HUES6 (cell line): Measurements from ENCODE around the gene MYL3.
A peak's percentile ranks its signal among the peaks of the same experiment; 100 is the strongest.
"Not testable (repeated sequence)": the region's sequence is repeated elsewhere in the genome, so short reads cannot be mapped to it uniquely, and the experiment has no call there.

Experiments
- H3K27ac ChIP-seq: 2 replicates; pipeline ENCODE4 v1.7.0; 2013; ENCODE audit warnings: low read depth, mild to moderate bottlenecking, low read length, inconsistent platforms
- H3K27me3 ChIP-seq: 2 replicates; pipeline ENCODE4 v1.6.1; 2013; ENCODE audit warnings: low read length; ENCODE audit not compliant: control insufficient read depth, insufficient read depth
- H3K36me3 ChIP-seq: 2 replicates; pipeline ENCODE4 v1.6.1; 2013; ENCODE audit warnings: low read length; ENCODE audit not compliant: control insufficient read depth, insufficient read depth
- H3K4me1 ChIP-seq: 2 replicates; pipeline ENCODE4 v1.6.1; 2013; ENCODE audit warnings: low read length; ENCODE audit not compliant: control insufficient read depth, insufficient read depth
- H3K4me3 ChIP-seq: 2 replicates; pipeline ENCODE4 v1.5.1; 2013; ENCODE audit warnings: low read depth, low read length
- H3K9ac ChIP-seq: one replicate; pipeline ENCODE4 v1.6.1; 2013; ENCODE audit warnings: mild to moderate bottlenecking, low read length
- H3K9me3 ChIP-seq: 2 replicates; pipeline ENCODE4 v1.6.1; 2013; ENCODE audit warnings: low read depth, low read length; ENCODE audit not compliant: control insufficient read depth, insufficient read depth

The MYL3 gene

DNA sequence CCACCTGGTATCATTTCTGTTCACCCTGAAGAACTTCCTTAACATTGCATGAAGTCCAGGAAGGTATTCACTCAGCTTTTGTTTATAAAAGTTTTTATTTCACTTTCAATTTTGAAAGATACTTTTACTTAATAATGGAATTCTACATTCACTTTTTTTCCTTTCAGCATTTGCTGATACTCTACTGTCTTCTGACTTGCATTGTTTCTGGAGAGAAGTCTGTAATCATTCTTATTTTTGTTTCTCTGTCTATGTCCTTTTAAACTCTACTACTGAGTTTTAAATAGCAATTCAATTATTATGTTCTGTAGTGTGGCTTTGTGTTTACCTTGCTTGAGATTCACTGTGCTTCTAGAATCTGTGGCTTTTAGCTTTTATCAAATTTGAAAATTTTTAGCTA lies 42.4 kb downstream of the MYL3 start:
- Histone ChIP-seq H3K27me3 (no peaks in the 10 kb centered on the region), H3K4me3 (no peak overlapping the region), H3K4me1 (no peaks in the 10 kb centered on the region), H3K27ac (no peak overlapping the region), H3K9me3 (peaks cover 35% of the 10 kb centered on the region), H3K36me3 (no peaks in the 10 kb centered on the region), H3K9ac (no peak overlapping the region)

DNA sequence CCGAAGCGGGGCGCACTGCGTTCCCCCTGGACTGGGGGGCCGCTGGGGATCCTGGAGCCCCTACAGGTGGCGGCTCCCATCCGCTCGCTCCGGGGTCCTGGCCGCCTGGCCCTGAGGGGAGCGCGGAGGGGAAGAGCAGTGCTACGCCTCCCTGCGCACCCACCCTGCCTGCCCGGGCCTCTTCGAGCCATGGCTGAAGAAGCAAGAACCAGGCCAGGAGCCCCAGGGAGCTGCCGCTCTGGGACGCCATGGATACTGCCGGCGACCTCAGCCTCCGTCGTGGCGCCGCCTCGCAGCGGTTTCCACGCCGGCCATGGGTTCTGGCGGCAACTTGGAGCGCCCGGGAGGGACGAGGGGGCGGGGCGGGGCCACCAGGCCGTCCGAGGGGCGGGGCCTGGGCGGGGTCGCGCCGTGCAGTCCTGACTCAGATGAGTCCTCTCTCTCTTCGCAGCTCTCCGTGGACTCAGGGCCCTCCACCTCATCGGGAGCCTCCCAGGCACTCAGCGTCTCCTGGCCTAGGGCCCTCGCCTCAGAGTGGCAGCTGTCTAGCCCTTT lies 50.9 kb downstream of the MYL3 start:
- H3K9me3 ChIP-seq, result no peaks in the 10 kb centered on the region
- H3K9ac ChIP-seq, result no peak overlapping the region
- H3K27me3 ChIP-seq, result peaks cover 13% of the 10 kb centered on the region; the same call in 1 of the 2 replicates
- no peaks in the 10 kb centered on the region for H3K36me3 ChIP-seq
- H3K27ac ChIP-seq, result no peak overlapping the region
- peak overlapping the region; percentile 60 for H3K4me3 ChIP-seq
- H3K4me1 ChIP-seq, result peaks cover 17% of the 10 kb centered on the region

DNA sequence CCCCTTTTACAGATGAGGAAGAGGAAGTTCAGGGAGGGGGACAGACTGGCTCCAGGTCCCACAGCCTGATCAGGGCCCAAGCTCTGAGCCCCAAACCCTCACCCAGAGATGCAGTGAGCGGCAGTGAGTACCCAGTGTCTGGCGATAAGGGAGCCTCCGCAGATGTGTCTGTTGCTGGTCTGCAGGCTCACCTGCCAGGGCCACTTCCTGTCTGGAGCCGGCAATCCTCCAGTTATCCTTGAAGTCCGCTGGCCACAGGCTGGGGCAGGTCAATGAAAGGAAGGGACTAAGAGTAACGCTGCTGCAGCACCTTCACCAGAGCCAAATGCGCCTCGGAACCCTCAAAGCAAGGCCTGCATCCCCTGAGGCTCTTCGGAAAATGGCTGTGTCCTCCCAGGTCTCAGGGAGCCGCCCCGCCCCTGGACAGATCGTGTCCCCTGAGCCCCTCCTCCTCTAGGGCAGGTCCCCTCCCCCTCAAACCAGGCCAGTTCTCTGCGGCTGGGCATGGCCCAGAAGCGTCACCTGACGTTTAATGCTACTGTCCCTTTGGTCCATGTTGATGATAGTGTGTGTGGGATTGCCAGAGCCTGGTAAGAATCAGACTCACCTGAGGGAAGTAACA lies 51.5 kb downstream of the MYL3 start:
- Histone ChIP-seq H3K27me3 (peaks cover 13% of the 10 kb centered on the region; the same call in 1 of the 2 replicates), H3K4me3 (peak overlapping the region; percentile 60), H3K36me3 (no peaks in the 10 kb centered on the region), H3K4me1 (peaks cover 17% of the 10 kb centered on the region), H3K9me3 (no peaks in the 10 kb centered on the region), H3K9ac (no peak overlapping the region), H3K27ac (no peak overlapping the region)

DNA sequence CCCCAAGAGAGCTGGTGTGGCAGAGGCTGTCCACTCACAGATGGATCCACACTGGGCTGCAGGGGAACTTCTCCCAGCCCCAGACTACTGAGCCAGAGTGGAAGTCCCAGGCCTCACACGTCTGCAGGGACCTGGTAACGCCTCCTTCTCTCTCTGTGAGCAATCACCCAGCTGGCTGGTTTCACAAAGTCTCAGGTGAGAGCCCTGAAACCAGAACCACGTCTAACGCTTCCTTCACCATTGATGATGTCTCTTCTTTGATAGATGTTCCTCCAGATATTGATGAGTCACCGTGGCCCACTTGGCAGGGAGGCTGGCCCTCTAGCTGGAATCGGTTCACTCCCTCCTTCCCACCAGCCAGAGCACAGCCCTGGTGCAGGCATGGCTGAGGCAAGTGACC lies 54.5 kb downstream of the MYL3 start:
- H3K36me3 ChIP-seq, H3K9ac ChIP-seq, H3K9me3 ChIP-seq, H3K27ac ChIP-seq, H3K4me3 ChIP-seq: not testable (repeated sequence)
- peaks cover 12% of the 10 kb centered on the region; the same call in 1 of the 2 replicates for H3K27me3 ChIP-seq
- peaks cover 17% of the 10 kb centered on the region for H3K4me1 ChIP-seq
